ENCODE measurements around the gene TMPRSS9.
"Not testable (repeated sequence)": the region's sequence is repeated elsewhere in the genome, so short reads cannot be mapped to it uniquely, and the experiment has no call there.

TMPRSS9 gene

DNA sequence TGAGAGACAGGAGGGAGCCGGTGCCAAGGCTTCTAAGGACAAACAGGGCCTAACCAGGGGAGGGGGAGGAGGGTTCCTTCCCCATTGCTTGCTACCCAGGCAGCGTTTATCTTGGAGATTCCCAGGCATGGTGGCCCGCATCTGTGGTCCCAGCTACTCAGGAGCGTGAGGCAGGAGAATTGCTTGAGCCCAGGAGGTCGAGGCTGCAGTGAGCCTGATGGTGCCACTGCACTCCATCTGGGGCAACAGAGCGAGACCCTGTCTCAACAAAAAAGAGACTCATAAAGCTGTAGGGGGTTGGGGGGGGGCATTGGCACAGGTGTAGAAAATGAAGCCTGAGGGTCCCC lies 55.9 kb downstream of the TMPRSS9 start:
- no peak for DNase-seq
- Mint-ChIP-seq H3K36me3 (peaks cover 1% of the 10 kb centered on the region), H3K27ac (no peak overlapping the region), H3K9me3 (no peaks in the 10 kb centered on the region), H3K4me3 (no peak overlapping the region), H3K27me3 (peaks cover 4% of the 10 kb centered on the region), H3K4me1 (no peaks in the 10 kb centered on the region)
- CTCF ChIA-PET, result no interaction called here

DNA sequence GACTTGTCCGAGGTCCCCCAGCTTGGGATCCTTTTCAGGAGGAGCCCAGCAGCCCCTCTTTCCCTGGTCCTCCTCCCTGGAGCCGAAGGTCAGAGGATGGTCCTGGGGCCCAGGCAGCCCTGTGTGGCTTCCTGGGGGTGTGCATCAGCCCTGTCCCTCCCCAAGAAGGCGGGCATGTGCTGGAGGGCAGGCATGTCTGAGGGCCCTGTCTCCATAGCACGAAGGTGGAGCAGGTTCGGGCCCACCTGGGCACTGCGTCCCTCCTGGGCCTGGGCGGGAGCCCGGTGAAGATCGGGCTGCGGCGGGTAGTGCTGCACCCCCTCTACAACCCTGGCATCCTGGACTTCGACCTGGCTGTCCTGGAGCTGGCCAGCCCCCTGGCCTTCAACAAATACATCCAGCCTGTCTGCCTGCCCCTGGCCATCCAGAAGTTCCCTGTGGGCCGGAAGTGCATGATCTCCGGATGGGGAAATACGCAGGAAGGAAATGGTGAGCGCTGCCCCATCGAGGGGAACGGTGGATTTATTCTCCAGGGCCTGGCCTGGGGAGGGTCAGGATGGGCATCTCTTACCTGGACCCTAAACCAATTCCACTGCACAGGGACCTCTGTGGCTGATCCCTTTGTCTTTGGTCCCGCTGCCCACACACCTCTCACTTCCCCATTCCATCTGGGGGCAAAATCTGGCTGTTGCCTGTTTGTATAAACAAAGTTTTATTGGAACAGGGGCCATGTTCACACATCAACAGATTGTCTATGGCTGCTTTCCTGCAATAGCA lies 56.4 kb downstream of the TMPRSS9 start:
- H3K4me3 Mint-ChIP-seq, result no peak overlapping the region
- no peak for DNase-seq
- H3K9me3 Mint-ChIP-seq, result no peaks in the 10 kb centered on the region
- H3K36me3 Mint-ChIP-seq, result peaks cover 1% of the 10 kb centered on the region
- H3K27me3 Mint-ChIP-seq, result peaks cover 3% of the 10 kb centered on the region
- no peaks in the 10 kb centered on the region for H3K4me1 Mint-ChIP-seq
- CTCF ChIA-PET, result no interaction called here
- H3K27ac Mint-ChIP-seq, result no peak overlapping the region

DNA sequence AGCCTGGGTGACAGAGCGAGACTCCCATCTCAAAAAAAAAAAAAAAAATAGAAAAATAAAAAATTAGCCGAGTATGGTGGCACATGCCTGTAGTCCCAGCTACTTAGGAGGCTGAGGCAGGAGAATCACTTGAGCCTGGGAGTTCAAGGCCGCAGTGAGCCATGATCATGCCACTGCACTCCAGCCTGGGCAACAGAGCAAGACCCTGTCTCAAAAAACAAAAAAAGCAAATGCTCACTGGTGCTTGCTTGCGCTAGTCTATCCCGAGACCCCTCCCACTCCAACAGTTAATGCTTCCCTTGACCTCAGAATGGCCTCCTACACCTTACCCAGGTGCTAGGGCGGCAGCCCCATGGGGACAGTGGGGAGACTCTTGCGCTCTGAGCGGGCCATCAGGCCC lies 57.4 kb downstream of the TMPRSS9 start:
- H3K4me3 Mint-ChIP-seq, H3K36me3 Mint-ChIP-seq, H3K27me3 Mint-ChIP-seq, H3K9me3 Mint-ChIP-seq, CTCF ChIA-PET, H3K27ac Mint-ChIP-seq, DNase-seq, H3K4me1 Mint-ChIP-seq: not testable (repeated sequence)

DNA sequence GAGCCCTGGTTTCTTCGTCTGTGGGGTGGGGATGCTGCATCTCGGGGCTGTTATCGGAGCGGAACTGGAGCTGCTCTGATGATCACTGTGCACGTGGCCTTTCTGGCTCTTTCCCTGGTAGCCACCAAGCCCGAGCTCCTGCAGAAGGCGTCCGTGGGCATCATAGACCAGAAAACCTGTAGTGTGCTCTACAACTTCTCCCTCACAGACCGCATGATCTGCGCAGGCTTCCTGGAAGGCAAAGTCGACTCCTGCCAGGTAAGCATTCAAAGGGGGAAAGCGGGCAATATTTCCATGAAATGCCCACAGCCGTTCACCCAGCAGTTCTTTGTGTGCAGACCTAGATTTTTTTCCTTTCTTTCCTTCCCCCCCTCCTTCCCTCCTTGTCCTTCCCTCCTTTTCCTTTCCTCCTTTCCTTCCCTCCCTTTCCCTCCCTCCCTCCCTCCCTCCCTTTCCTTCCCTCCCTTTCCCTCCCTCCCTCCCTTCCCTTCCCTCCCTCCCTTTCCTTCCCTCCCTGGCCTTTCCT lies 57.9 kb downstream of the TMPRSS9 start:
- peak overlapping the region; percentile 19 for H3K27ac Mint-ChIP-seq
- no peak for DNase-seq
- H3K9me3 Mint-ChIP-seq, result no peaks in the 10 kb centered on the region
- no peaks in the 10 kb centered on the region for H3K27me3 Mint-ChIP-seq
- CTCF ChIA-PET, result no interaction called here
- H3K4me1 Mint-ChIP-seq, result no peaks in the 10 kb centered on the region
- H3K4me3 Mint-ChIP-seq, result no peak overlapping the region
- H3K36me3 Mint-ChIP-seq, result peaks cover 1% of the 10 kb centered on the region

DNA sequence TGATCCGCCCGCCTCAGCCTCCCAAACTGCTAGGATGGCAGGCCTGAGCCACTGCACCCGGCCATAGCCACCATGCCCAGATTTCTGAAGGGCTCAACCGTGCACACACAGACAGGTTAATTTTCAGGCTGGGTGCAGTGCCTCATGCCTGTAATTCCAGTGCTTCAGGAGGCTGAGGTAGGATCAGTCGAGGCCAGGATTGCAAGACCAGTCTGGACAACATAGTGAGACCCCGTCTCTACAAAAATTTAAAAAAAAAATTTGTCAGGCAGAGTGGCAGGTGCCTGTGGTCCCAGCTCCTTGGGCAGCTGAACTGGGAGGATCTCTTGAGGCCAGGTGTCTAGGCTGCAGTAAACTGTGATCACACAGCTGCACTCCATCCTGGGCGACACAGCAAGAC lies 59.7 kb downstream of the TMPRSS9 start:
- peak overlapping the region; percentile 42 for H3K27ac Mint-ChIP-seq
- no peak for DNase-seq
- H3K27me3 Mint-ChIP-seq, result no peaks in the 10 kb centered on the region
- H3K4me3 Mint-ChIP-seq, result no peak overlapping the region
- H3K36me3 Mint-ChIP-seq, result peaks cover 3% of the 10 kb centered on the region
- no peaks in the 10 kb centered on the region for H3K9me3 Mint-ChIP-seq
- H3K4me1 Mint-ChIP-seq, result no peaks in the 10 kb centered on the region
- CTCF ChIA-PET, result no interaction called here

DNA sequence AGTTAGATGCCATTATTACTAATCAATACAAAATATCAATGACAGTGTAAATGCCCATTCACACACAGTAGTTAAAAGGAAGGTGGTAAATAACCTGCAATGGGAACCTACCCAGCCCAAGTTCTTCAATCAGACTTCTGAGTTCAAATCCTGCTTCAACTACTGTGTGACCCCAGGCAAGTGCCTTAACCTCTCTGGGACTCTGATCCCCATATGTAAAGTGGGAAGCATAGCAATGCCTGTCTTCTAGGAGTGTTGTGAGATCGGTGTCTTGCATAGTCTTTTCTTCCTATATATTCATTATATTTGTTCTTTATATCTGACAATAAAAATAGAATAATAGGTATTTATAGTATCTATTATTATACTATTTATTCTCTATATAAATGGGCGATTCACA lies 60.4 kb downstream of the TMPRSS9 start:
- H3K27me3 Mint-ChIP-seq, result no peaks in the 10 kb centered on the region
- no peaks in the 10 kb centered on the region for H3K9me3 Mint-ChIP-seq
- peaks cover 3% of the 10 kb centered on the region for H3K36me3 Mint-ChIP-seq
- no peak overlapping the region for H3K27ac Mint-ChIP-seq
- peaks cover under 1% of the 10 kb centered on the region for H3K4me1 Mint-ChIP-seq
- no peak for DNase-seq
- CTCF ChIA-PET, result no interaction called here
- no peak overlapping the region for H3K4me3 Mint-ChIP-seq

DNA sequence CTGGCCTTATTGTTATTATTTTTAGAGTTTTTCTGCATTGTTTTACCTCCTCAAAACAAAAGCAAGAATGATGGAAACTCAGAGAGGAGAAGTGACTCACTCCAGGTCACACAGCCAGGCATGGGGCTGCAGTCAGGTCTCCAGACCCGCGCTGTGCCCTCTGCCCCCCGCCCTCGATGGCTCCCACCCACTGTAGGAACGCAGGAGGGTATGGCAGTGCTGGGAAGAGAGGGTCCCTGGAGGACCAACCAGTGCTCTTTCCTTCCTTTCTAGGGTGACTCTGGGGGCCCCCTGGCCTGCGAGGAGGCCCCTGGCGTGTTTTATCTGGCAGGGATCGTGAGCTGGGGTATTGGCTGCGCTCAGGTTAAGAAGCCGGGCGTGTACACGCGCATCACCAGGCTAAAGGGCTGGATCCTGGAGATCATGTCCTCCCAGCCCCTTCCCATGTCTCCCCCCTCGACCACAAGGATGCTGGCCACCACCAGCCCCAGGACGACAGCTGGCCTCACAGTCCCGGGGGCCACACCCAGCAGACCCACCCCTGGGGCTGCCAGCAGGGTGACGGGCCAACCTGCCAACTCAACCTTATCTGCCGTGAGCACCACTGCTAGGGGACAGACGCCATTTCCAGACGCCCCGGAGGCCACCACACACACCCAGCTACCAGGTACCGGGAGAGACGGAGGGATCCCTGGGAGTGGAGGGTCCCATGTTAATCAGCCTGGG lies 61.7 kb downstream of the TMPRSS9 start:
- no peak for DNase-seq
- CTCF ChIA-PET, result no interaction called here
- Mint-ChIP-seq H3K9me3 (no peaks in the 10 kb centered on the region), H3K27me3 (no peaks in the 10 kb centered on the region), H3K36me3 (peaks cover 5% of the 10 kb centered on the region), H3K4me1 (peaks cover 9% of the 10 kb centered on the region), H3K27ac (no peak overlapping the region), H3K4me3 (no peak overlapping the region)

DNA sequence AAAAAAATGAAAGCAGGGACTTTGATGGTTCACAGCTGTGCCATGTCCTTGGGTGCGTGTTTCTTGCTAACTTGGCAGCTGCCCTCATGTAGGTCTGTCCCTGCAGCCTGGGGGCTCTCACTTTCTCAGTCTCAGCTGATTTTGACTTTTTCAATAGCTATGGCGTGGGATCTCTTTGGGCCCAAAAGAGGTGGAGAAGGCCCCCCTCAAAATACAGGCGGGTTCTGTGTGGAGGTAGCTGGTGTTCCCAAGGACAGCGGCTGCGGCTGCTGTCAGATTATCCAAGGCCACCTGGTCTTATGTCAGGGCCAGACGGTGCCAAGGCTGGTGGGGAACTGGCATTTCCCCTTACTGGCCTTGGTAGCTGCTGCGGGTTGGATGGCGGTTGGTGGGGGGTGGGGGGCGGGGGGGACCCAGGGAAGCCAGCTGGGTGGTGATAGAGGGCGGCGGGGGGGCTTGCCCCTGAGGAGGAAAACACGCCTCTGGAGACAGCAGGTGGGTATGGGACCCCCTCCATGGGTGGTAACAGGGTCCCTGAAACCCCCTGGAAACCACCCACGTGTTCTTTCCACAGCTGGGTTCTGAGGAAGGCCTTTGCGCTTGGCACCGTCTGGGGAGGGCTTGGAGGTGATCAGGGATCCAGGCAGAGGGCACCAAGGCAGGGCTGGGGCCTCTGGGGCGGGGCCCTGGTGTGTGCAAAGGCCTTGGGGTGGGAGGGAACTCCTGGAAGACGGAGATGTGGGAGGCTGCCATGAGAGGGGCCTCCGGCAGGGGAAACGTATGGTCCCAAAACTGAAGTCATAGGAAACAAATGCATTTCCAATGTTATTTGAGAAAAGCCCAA lies 63.2 kb downstream of the TMPRSS9 start:
- no peak for DNase-seq
- Mint-ChIP-seq H3K27ac (no peak overlapping the region), H3K4me3 (no peak overlapping the region), H3K36me3 (peaks cover 7% of the 10 kb centered on the region), H3K4me1 (peaks cover 17% of the 10 kb centered on the region), H3K9me3 (no peaks in the 10 kb centered on the region), H3K27me3 (peaks cover 6% of the 10 kb centered on the region)
- CTCF ChIA-PET, result interaction anchor here (0.6 kb wide), 1 partner anchor 225 kb away, joined by 3 read pairs; no protein-coding TSS in a partner anchor

DNA sequence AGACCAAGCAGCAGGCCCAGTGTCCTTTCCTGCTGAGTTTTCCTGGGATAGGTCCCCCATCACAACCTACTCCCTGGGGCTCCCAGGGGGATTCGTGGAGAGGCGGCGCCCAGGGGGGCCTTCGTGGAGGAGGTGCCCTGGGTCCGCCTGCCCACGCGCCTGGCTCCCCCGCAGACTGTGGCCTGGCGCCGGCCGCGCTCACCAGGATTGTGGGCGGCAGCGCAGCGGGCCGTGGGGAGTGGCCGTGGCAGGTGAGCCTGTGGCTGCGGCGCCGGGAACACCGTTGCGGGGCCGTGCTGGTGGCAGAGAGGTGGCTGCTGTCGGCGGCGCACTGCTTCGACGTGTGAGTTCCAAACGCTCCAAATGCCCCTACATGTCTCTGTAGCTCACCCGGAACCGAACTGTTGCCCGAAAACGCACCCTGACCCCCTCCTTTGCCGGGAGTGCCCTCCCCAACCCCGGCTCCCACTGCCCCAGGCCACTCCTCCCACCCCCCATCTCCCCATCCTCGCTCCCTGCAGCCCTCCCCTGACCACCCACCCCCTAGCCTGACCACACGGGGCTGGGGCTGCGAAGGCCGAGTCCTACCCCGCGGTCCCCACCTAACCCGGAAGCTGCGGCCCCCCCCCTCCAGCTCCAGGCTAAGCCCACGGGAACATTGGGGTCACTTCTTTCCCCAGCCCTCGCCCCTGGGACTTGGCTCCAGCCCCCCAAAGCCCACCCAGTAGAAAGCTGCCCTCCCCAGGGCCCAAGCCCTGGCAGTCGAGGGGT lies 64.0 kb downstream of the TMPRSS9 start:
- Mint-ChIP-seq H3K4me1 (peaks cover 17% of the 10 kb centered on the region), H3K4me3 (no peak overlapping the region), H3K27me3 (peaks cover 6% of the 10 kb centered on the region), H3K36me3 (peaks cover 7% of the 10 kb centered on the region), H3K27ac (no peak overlapping the region), H3K9me3 (no peaks in the 10 kb centered on the region)
- no peak for DNase-seq
- CTCF ChIA-PET, result no interaction called here

DNA sequence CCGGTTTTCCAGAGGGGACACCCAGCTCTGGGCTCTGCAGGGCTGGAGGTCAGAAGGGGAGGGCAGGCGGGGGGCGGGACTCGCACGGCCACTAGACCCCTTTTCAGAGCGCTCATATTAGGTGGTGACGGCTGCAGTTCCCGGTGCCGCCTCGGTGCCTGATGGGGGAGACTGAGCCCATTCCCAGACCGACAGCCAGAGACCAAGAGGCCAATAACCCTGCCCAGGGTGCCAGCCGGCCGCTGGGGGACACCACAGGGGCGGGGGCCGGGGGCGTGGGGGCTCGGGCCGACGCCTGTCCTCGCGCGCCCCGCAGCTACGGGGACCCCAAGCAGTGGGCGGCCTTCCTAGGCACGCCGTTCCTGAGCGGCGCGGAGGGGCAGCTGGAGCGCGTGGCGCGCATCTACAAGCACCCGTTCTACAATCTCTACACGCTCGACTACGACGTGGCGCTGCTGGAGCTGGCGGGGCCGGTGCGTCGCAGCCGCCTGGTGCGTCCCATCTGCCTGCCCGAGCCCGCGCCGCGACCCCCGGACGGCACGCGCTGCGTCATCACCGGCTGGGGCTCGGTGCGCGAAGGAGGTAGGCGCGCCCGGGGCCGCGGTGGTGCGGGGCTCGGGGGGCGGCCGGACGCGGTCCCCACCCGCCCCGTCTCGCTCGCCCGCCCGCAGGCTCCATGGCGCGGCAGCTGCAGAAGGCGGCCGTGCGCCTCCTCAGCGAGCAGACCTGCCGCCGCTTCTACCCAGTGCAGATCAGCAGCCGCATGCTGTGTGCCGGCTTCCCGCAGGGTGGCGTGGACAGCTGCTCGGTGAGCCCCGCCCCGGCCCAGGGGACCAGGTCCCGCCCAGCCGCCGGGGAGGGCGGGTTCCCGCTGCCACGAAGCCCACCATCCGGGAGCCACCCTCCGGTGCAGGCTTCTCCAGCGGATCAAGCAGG lies 64.9 kb downstream of the TMPRSS9 start:
- H3K9me3 Mint-ChIP-seq, result no peaks in the 10 kb centered on the region
- peaks cover 6% of the 10 kb centered on the region for H3K27me3 Mint-ChIP-seq
- CTCF ChIA-PET, result no interaction called here
- H3K4me1 Mint-ChIP-seq, result peaks cover 19% of the 10 kb centered on the region
- peaks cover 9% of the 10 kb centered on the region for H3K36me3 Mint-ChIP-seq
- DNase-seq, result no peak
- H3K4me3 Mint-ChIP-seq, result no peak overlapping the region
- no peak overlapping the region for H3K27ac Mint-ChIP-seq

DNA sequence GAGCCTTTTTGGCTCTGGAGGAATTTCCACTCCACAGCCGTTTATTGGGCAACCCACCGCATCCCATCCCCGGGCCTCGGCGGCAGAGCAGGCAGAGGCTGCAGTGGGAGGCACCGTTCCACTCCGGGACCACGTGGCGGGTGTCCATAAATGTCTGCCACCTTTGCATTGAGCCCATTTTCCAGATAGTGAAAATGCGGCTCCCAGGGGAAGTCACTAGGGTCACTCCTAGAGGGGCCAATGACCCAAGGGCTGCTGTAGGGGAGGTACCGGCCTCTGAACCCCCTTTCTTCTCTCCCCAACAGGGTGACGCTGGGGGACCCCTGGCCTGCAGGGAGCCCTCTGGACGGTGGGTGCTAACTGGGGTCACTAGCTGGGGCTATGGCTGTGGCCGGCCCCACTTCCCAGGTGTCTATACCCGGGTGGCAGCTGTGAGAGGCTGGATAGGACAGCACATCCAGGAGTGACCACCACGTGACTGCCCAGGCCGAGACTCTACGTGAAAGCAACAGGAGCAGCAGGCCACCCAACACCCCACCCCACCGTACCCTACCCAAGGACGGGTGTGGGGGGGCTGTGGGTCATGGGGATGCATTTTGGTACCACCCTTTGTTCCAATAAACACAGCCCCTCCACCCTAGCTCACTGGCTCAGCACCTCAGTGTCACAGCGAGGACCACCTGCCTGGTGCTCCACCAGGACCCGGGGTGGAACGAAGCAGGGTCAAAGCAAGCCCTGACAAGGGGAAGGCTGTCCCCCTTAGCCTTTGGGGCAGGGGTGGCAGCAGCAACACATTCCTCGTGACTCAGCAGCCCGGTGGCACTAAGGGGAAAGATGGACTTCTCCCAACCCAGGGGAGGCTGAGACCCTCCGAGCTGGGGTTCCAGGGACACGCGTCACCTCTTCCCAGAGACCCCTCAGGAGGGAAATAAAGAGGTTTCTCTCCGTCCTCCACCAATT lies 65.8 kb downstream of the TMPRSS9 start:
- Mint-ChIP-seq H3K27ac (peak overlapping the region; percentile 95), H3K27me3 (peaks cover 6% of the 10 kb centered on the region), H3K4me3 (peak overlapping the region; percentile 89), H3K36me3 (peaks cover 15% of the 10 kb centered on the region), H3K4me1 (peaks cover 19% of the 10 kb centered on the region), H3K9me3 (no peaks in the 10 kb centered on the region)
- no peak for DNase-seq
- CTCF ChIA-PET, result no interaction called here

DNA sequence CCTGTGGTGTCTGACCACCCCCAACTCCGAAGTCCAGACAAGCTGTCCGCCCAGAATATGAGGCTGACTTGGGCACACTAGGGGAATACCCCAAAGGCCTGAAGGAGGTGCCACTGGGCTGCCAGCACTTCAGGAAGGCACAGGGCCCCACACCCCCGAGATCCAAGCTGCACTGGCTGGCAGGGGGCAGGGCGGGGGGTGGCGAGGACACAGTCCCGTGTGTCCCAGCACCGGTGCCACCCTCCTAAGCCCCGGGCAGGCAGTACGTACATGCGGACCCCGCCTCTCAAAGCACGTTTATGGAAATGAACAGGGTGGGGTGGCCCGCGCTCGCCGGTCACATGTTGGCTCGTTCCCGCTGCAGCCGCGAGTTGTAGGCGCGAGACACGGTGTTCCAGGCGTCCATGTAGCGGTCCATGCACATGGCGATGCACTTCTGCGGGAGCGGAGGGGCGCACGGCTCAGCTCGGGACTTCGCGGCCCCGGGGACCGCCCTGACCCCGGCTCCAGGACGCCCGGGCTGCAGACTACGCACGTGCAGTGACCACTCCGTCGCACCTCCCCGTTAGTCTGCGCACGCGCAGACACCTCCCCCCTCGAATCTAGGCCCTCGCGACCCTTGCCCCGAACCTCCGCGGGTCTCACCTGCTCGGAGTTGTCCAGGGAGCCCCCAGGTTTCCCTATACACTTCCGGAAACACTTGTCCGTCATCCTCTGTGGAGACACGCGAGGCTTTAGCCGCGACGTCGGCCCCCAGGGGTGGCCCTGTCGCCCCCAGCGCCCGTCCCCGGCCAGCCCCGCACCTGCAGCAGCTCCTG lies 66.8 kb downstream of the TMPRSS9 start:
- H3K9me3 Mint-ChIP-seq, result no peaks in the 10 kb centered on the region
- DNase-seq, result peak; percentile 73

More for the DNA sequence above, 66.8 kb downstream of the TMPRSS9 start:
- Mint-ChIP-seq H3K36me3 (peaks cover 15% of the 10 kb centered on the region), H3K4me1 (peaks cover 19% of the 10 kb centered on the region), H3K27ac (peak overlapping the region; percentile 95), H3K4me3 (peak overlapping the region; percentile 89), H3K27me3 (peaks cover 6% of the 10 kb centered on the region)
- CTCF ChIA-PET, result no interaction called here
